Cardiac muscle cell (in vitro differentiated cells and primary cell): ENCODE results near the gene VANGL1. TPM values are rescaled to one million over a fixed set of nuclear protein-coding genes. Genes with fewer than 3 reads are reported as not detected.

Source experiments
- DNase-seq, 2 donors: peaks; one replicate each; pipeline versions ENCODE4 v3.0.0 to v3.0.0-alpha.2; 2010 to 2017; ENCODE audit warnings: low read depth in 1 of 2, low spot score in 1 of 2
- H3K27ac ChIP-seq: fragments of 200-600 bp; sonication (generic); 2 replicates; pipeline ENCODE4 v1.5.1; 2016
- H3K27me3 ChIP-seq: fragments of 200-600 bp; sonication (generic); 2 replicates; pipeline ENCODE4 v1.6.0; 2016; ENCODE audit warnings: control low read depth
- H3K36me3 ChIP-seq: fragments of 200-600 bp; sonication (generic); 2 replicates; pipeline ENCODE4 v1.5.1; 2016; ENCODE audit warnings: control low read depth
- H3K4me1 ChIP-seq: fragments of 200-600 bp; sonication (generic); 2 replicates; pipeline ENCODE4 v1.8.1; 2017; ENCODE audit warnings: low read depth, mild to moderate bottlenecking, mixed run types
- H3K4me3 ChIP-seq: fragments of 200-600 bp; sonication (generic); 2 replicates; pipeline ENCODE4 v1.5.1; 2016; ENCODE audit warnings: mild to moderate bottlenecking
- H3K9me3 ChIP-seq: fragments of 200-600 bp; sonication (generic); 2 replicates; pipeline ENCODE4 v1.5.1; 2017; ENCODE audit warnings: low read depth, mild to moderate bottlenecking, control low read depth
- polyA plus RNA-seq: library from polyadenylated mRNA; unstranded; fragments of >200 nt; fragmentation: Nextera tagmentation; extraction: Ambion mirVana; gene quantifications from 2 replicates; pipeline ENCODE4 v1.2.1, GENCODE V29; 2016
- total RNA-seq: library from RNA; depleted of rRNA; stranded (reverse); fragments of >200 nt; gene quantifications from 2 replicates; pipeline ENCODE4 v1.2.3, GENCODE V29; 2016
- TF ChIP-seq, protein P1 (sequence below): IDR thresholded peaks from 2 replicates; pipeline ENCODE4 v1.5.1; 2012; ENCODE audit warnings: low read depth, mild to moderate bottlenecking, low read length

Gene VANGL1
- total and polyA plus RNA-seq, 2 experiments from 2014 or later: 10.5 to 10.9 TPM

- no peak for DNase-seq
- Histone ChIP-seq H3K27ac (no peak overlapping the region), H3K36me3 (no peaks in the 10 kb centered on the region)
These were observed 88.0 kb downstream of the VANGL1 start for GRCh38 chr1:115729756-115730155.

GRCh38 chr1:115732316-115732715 lies 90.5 kb downstream of the VANGL1 start:
- no peaks in the 10 kb centered on the region for H3K9me3 ChIP-seq
- no peak for DNase-seq

More at GRCh38 chr1:115729756-115730155, 88.0 kb downstream of the VANGL1 start:
- no peak overlapping the region for H3K4me3 ChIP-seq
- TF ChIP-seq, protein P1, sequence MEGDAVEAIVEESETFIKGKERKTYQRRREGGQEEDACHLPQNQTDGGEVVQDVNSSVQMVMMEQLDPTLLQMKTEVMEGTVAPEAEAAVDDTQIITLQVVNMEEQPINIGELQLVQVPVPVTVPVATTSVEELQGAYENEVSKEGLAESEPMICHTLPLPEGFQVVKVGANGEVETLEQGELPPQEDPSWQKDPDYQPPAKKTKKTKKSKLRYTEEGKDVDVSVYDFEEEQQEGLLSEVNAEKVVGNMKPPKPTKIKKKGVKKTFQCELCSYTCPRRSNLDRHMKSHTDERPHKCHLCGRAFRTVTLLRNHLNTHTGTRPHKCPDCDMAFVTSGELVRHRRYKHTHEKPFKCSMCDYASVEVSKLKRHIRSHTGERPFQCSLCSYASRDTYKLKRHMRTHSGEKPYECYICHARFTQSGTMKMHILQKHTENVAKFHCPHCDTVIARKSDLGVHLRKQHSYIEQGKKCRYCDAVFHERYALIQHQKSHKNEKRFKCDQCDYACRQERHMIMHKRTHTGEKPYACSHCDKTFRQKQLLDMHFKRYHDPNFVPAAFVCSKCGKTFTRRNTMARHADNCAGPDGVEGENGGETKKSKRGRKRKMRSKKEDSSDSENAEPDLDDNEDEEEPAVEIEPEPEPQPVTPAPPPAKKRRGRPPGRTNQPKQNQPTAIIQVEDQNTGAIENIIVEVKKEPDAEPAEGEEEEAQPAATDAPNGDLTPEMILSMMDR: no peak
- H3K9me3 ChIP-seq: no peaks in the 10 kb centered on the region
- no peaks in the 10 kb centered on the region for H3K27me3 ChIP-seq
- no peaks in the 10 kb centered on the region for H3K4me1 ChIP-seq

GRCh38 chr1:115740811-115741210 lies 99.0 kb downstream of the VANGL1 start:
- Histone ChIP-seq H3K27me3 (no peaks in the 10 kb centered on the region), H3K4me1 (no peaks in the 10 kb centered on the region), H3K9me3 (no peaks in the 10 kb centered on the region), H3K27ac (no peak overlapping the region), H3K36me3 (no peaks in the 10 kb centered on the region), H3K4me3 (no peak overlapping the region)
- DNase-seq: no peak
- TF ChIP-seq, protein P1: no peak

More at GRCh38 chr1:115732316-115732715, 90.5 kb downstream of the VANGL1 start:
- Histone ChIP-seq H3K4me1 (no peaks in the 10 kb centered on the region), H3K27me3 (no peaks in the 10 kb centered on the region), H3K36me3 (no peaks in the 10 kb centered on the region), H3K27ac (no peak overlapping the region), H3K4me3 (no peak overlapping the region)
- TF ChIP-seq, protein P1: no peak

- no peak overlapping the region for H3K4me3 ChIP-seq
- DNase-seq: no peak
- no peaks in the 10 kb centered on the region for H3K27me3 ChIP-seq
- no peak overlapping the region for H3K27ac ChIP-seq
- TF ChIP-seq, protein P1: no peak
- no peaks in the 10 kb centered on the region for H3K36me3 ChIP-seq
- no peaks in the 10 kb centered on the region for H3K4me1 ChIP-seq
- no peaks in the 10 kb centered on the region for H3K9me3 ChIP-seq
These were observed 103.0 kb downstream of the VANGL1 start for GRCh38 chr1:115744646-115745275.

GRCh38 chr1:115746021-115746690 lies 104.4 kb downstream of the VANGL1 start:
- Histone ChIP-seq H3K9me3 (no peaks in the 10 kb centered on the region), H3K36me3 (no peaks in the 10 kb centered on the region), H3K27ac (no peak overlapping the region), H3K4me1 (no peaks in the 10 kb centered on the region), H3K4me3 (no peak overlapping the region), H3K27me3 (no peaks in the 10 kb centered on the region)
- no peak for DNase-seq
- TF ChIP-seq, protein P1: no peak

Other genes with a start within 250 kb of the VANGL1 start
- 0.51 and 2.0 TPM in 2 replicates for gene CASQ2, start 126.7 kb downstream of the VANGL1 start, total RNA-seq
- 0.55 and 3.1 TPM in 2 replicates for gene CASQ2, start 126.7 kb downstream of the VANGL1 start, polyA plus RNA-seq
- 0.21 TPM in 1 of 2 replicates, not detected in the other for gene NHLH2, start 199.2 kb downstream of the VANGL1 start, total RNA-seq
- gene NHLH2, start 199.2 kb downstream of the VANGL1 start, polyA plus RNA-seq: 0.31 TPM in 1 of 2 replicates, not detected in the other